Activated T-helper 2 cell treated with anti-CD3 and anti-CD28 coated beads, Interferon-gamma antibody, Interleukin-2, Interleukin-4, amounts not matched to agents 10 μg/mL and 5 μg/mL and 100 μg/mL, durations not matched to agents 14 hours and 24 hours and 36 hours (primary cell): ENCODE measurements around the gene AFF3. TPM values are rescaled to one million over a fixed set of nuclear protein-coding genes. Genes with fewer than 3 reads are reported as not detected.
"Not testable (repeated sequence)": the region's sequence is repeated elsewhere in the genome, so short reads cannot be mapped to it uniquely, and the experiment has no call there.

ENCODE experiments used
- DNase-seq: peaks from one replicate; pipeline ENCODE4 v3.0.0; 2021; ENCODE audit warnings: low spot score
- H3K27ac Mint-ChIP-seq: one replicate; pipeline ENCODE4 v1.8.0; 2021; ENCODE audit warnings: mixed read lengths
- H3K27me3 Mint-ChIP-seq: one replicate; pipeline ENCODE4 v1.8.0; 2021; ENCODE audit warnings: low read depth, mixed read lengths
- H3K36me3 Mint-ChIP-seq: one replicate; pipeline ENCODE4 v1.8.0; 2021; ENCODE audit warnings: low read depth, mixed read lengths
- H3K4me1 Mint-ChIP-seq: one replicate; pipeline ENCODE4 v1.8.0; 2021; ENCODE audit warnings: low read depth, mixed read lengths
- H3K4me3 Mint-ChIP-seq: one replicate; pipeline ENCODE4 v1.8.0; 2021; ENCODE audit warnings: low read depth, mild to moderate bottlenecking, moderate library complexity, mixed read lengths
- H3K9me3 Mint-ChIP-seq: one replicate; pipeline ENCODE4 v1.8.0; 2021; ENCODE audit warnings: mixed read lengths
- intact Hi-C: fragments of 100-400 bp; cut with micrococcal nuclease; formaldehyde crosslinking; loops from one replicate; pipeline ENCODE4 v1.15.1; 2023
- total RNA-seq: library from RNA; stranded (reverse); gene quantifications from 2 replicates; pipeline ENCODE4 v1.2.3, GENCODE V29; 2022

Gene AFF3
- total RNA-seq, 1 donor from 2014 or later: 1.4 TPM

DNA sequence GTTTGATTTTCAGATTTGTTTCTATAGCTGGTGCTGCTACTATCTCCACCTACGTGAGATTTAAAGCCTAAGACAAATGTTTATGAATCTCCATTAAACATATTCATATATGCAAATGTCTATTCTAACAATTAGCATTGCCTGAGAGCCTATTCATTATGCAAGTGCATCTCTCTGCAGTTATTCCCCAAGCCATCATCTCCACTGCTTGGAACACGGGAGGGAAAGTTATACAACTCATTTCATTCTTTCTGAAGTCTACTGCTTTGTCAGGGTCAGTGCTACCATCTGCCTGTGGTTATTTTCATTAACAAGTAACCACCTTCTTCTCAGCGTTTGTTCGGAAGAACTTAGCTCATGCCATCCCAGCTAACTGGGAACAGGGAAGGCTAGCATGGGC lies 463.8 kb downstream of the AFF3 start:
- H3K4me1 Mint-ChIP-seq: no peaks in the 10 kb centered on the region
- no peaks in the 10 kb centered on the region for H3K9me3 Mint-ChIP-seq
- DNase-seq: no peak
- no peaks in the 10 kb centered on the region for H3K27me3 Mint-ChIP-seq
- intact Hi-C loops: no loop called here
- H3K36me3 Mint-ChIP-seq: no peaks in the 10 kb centered on the region
- H3K27ac Mint-ChIP-seq: no peak overlapping the region
- no peak overlapping the region for H3K4me3 Mint-ChIP-seq

GRCh38 chr2:99677814-99678213 lies 464.6 kb downstream of the AFF3 start:
- H3K4me1 Mint-ChIP-seq: no peaks in the 10 kb centered on the region
- H3K9me3 Mint-ChIP-seq: no peaks in the 10 kb centered on the region
- H3K36me3 Mint-ChIP-seq: no peaks in the 10 kb centered on the region
- no peaks in the 10 kb centered on the region for H3K27me3 Mint-ChIP-seq
- intact Hi-C loops: no loop called here
- no peak for DNase-seq
- H3K4me3 Mint-ChIP-seq: no peak overlapping the region
- H3K27ac Mint-ChIP-seq: no peak overlapping the region

DNA sequence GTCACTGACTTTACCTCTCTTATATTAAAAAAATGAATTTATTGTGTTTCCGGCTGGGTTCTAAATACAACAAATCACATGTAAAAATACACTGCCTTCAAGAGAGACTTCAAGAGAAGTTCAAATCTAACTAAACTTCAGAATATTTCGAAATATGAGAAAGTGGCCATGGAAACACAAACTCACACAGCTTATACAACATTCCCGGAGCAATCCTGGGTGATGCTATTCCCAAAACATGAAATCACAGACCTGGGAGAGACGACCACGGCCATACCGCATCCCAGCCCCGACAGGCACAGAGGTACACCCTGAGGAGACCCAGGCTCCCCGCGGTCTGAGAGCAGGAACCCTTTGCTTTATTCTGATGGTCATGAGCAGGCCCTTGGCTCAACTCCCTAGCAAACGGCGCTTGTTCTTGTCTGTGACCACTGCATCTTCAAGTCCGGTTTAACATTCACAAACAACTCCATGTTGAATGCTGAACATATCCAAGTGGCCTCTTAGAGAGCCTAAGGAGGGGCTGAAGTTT lies 467.2 kb downstream of the AFF3 start:
- Mint-ChIP-seq H3K9me3 (no peaks in the 10 kb centered on the region), H3K27ac (no peak overlapping the region), H3K4me1 (no peaks in the 10 kb centered on the region), H3K27me3 (no peaks in the 10 kb centered on the region), H3K4me3 (no peak overlapping the region), H3K36me3 (no peaks in the 10 kb centered on the region)
- DNase-seq: no peak
- intact Hi-C loops: no loop called here

DNA sequence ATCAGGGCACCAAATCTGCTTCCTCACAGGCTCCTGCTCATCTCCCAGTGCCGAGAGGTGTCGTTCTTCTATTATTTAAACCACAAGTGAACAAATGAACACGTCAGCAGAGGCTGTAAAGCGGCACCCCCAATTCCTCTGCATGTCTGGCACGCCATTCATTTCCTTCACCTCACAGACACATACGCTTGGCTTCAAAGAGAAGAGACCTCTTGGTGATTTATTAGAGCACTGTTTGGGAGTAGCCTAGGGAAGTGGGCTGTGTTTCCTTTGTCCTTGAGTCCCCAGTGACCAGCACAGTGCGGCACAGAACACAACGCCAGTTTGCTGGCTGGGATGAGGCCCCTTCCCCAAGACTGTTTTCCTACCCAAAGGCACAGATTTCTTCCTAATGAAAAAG lies 468.3 kb downstream of the AFF3 start:
- intact Hi-C loops: no loop called here
- no peaks in the 10 kb centered on the region for H3K27me3 Mint-ChIP-seq

GRCh38 chr2:99672766-99673350 lies 469.5 kb downstream of the AFF3 start:
- DNase-seq: no peak
- H3K36me3 Mint-ChIP-seq: no peaks in the 10 kb centered on the region
- no peaks in the 10 kb centered on the region for H3K9me3 Mint-ChIP-seq
- no peaks in the 10 kb centered on the region for H3K27me3 Mint-ChIP-seq
- no peak overlapping the region for H3K27ac Mint-ChIP-seq
- no peak overlapping the region for H3K4me3 Mint-ChIP-seq
- intact Hi-C loops: no loop called here
- no peaks in the 10 kb centered on the region for H3K4me1 Mint-ChIP-seq

More for the DNA sequence above, 468.3 kb downstream of the AFF3 start:
- Mint-ChIP-seq H3K36me3 (no peaks in the 10 kb centered on the region), H3K4me3 (no peak overlapping the region), H3K4me1 (no peaks in the 10 kb centered on the region), H3K27ac (no peak overlapping the region), H3K9me3 (no peaks in the 10 kb centered on the region)
- DNase-seq: no peak

- H3K4me1 Mint-ChIP-seq: no peaks in the 10 kb centered on the region
- DNase-seq: no peak
- no peaks in the 10 kb centered on the region for H3K27me3 Mint-ChIP-seq
- no peaks in the 10 kb centered on the region for H3K9me3 Mint-ChIP-seq
- H3K36me3 Mint-ChIP-seq: no peaks in the 10 kb centered on the region
- H3K27ac Mint-ChIP-seq: no peak overlapping the region
- intact Hi-C loops: no loop called here
- no peak overlapping the region for H3K4me3 Mint-ChIP-seq
These were observed 471.3 kb downstream of the AFF3 start for GRCh38 chr2:99670768-99671734.

- Mint-ChIP-seq H3K4me1 (no peaks in the 10 kb centered on the region), H3K4me3 (no peak overlapping the region), H3K9me3 (no peaks in the 10 kb centered on the region), H3K36me3 (no peaks in the 10 kb centered on the region), H3K27me3 (peaks cover 2% of the 10 kb centered on the region), H3K27ac (no peak overlapping the region)
- intact Hi-C loops: no loop called here
- DNase-seq: no peak
These were observed 476.1 kb downstream of the AFF3 start for GRCh38 chr2:99666256-99666655.

DNA sequence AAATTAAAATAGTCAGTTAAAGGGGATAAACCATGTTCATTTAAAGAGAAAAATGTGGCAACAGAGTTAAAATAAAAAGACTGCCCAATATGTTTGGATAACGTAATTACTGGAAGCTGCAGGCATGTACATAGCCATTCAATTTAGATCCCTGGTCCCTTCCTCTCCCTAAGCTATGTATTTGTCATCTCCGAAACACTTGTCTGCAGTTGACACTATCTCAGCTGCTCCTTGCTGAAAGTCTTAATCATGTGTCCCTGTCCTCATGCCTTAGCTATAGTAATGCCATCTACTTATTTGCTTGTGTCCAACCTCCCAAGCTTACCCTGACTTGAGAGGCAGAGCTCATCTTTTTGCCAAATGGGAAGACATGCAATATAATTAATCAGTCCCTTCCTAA lies 478.7 kb downstream of the AFF3 start:
- DNase-seq: no peak
- no peaks in the 10 kb centered on the region for H3K9me3 Mint-ChIP-seq
- peaks cover 2% of the 10 kb centered on the region for H3K27me3 Mint-ChIP-seq
- no peaks in the 10 kb centered on the region for H3K4me1 Mint-ChIP-seq
- no peak overlapping the region for H3K4me3 Mint-ChIP-seq
- no peak overlapping the region for H3K27ac Mint-ChIP-seq
- no peaks in the 10 kb centered on the region for H3K36me3 Mint-ChIP-seq
- intact Hi-C loops: no loop called here

DNA sequence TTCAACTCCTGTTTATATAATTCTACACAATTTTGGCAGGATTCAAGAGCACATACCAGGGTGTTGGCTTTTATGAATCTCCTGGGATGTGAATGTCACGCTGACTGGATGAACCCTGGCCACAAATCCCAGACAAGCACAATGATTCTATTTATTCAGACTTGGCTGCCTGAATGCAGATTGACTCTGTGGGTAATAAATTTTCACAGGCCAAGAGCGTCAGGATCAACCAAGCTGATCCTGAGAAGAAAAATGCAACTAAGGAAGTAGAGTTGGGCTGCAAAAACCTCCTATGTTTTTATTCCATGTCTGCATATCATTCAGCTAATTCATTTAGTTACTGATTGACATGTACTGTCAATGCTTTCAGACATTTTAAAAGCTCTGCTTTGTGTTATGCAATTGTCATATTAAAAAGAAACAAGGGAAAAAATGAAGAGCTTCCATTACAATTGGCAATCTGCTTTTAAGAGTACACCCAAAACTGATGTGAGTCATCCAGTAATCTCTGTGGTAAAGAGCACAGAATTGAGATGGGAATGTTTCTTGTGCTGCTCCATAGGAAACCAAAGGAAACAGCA lies 479.5 kb downstream of the AFF3 start:
- no peak for DNase-seq
- Mint-ChIP-seq H3K4me3 (no peak overlapping the region), H3K27me3 (peaks cover 2% of the 10 kb centered on the region), H3K4me1 (no peaks in the 10 kb centered on the region), H3K27ac (no peak overlapping the region), H3K9me3 (no peaks in the 10 kb centered on the region), H3K36me3 (no peaks in the 10 kb centered on the region)
- intact Hi-C loops: no loop called here

GRCh38 chr2:99661761-99662160 lies 480.6 kb downstream of the AFF3 start:
- intact Hi-C loops, H3K27me3 Mint-ChIP-seq, H3K9me3 Mint-ChIP-seq, H3K4me3 Mint-ChIP-seq, H3K36me3 Mint-ChIP-seq, H3K4me1 Mint-ChIP-seq, DNase-seq, H3K27ac Mint-ChIP-seq: not testable (repeated sequence)

DNA sequence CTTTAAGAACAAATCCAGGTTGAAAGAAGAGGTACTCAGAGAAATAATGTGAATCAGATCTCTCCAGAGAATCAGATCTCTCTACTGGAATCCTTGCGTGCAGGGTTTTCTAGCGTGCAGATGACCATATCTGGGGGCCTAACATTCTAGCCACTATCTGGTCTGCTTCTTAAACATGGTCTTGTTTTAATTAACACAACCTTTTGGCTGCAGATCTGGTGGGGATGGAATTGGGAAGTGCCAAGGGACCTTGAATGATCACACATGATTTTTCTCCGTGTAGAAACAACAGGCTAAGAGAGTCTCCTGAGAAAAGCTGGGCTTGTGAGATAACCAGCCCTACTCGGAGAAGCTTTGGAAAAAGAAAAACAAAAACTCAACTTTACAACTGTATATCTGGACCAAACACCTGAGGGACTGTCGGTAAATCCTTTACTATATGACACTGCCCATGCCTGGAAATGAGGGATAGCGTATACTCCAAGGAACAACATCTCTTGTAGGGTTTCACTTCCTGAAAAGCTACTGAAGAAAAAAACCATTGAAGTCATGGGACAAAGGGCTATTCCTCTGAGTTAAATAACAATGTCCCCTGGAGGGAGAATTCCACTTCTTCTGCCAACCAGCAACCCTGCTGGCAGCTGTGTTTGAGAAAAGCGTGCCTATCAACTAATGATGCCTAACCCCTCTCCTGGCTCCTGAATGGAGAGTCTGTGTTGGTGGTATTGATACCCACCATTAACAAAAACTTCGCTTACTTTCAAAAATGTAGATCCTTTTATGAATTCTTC lies 481.6 kb downstream of the AFF3 start:
- DNase-seq: no peak
- intact Hi-C loops: no loop called here
- Mint-ChIP-seq H3K27ac (no peak overlapping the region), H3K4me3 (no peak overlapping the region), H3K9me3 (no peaks in the 10 kb centered on the region), H3K27me3 (peaks cover under 1% of the 10 kb centered on the region), H3K4me1 (no peaks in the 10 kb centered on the region), H3K36me3 (no peaks in the 10 kb centered on the region)

GRCh38 chr2:99659874-99660273 lies 482.5 kb downstream of the AFF3 start:
- H3K4me1 Mint-ChIP-seq: no peaks in the 10 kb centered on the region
- H3K9me3 Mint-ChIP-seq: no peaks in the 10 kb centered on the region
- intact Hi-C loops: no loop called here
- DNase-seq: no peak
- H3K36me3 Mint-ChIP-seq: no peaks in the 10 kb centered on the region
- H3K4me3 Mint-ChIP-seq: no peak overlapping the region
- H3K27ac Mint-ChIP-seq: no peak overlapping the region
- no peaks in the 10 kb centered on the region for H3K27me3 Mint-ChIP-seq
